SU-DHL-6 (cell line): ENCODE measurements around the gene CA12.

Source experiments
- H2AFZ ChIP-seq: fragments of 200-600 bp; sonication (generic); 2 replicates; pipeline ENCODE4 v1.6.1; 2014; ENCODE audit warnings: low read depth, mild to moderate bottlenecking, moderate library complexity, mixed read lengths, antibody characterized with exemption, low read length; ENCODE audit not compliant: severe bottlenecking
- H3F3A ChIP-seq: fragments of 200-600 bp; shearing (Covaris generic); 2 replicates; pipeline ENCODE4 v1.6.0; 2016; ENCODE audit warnings: antibody characterized with exemption, mild to moderate bottlenecking; ENCODE audit not compliant: insufficient read depth
- H3K27ac ChIP-seq: fragments of 200-600 bp; sonication (generic); 2 replicates; pipeline ENCODE4 v1.5.1; 2016; ENCODE audit warnings: low read depth, mild to moderate bottlenecking, low read length, moderate library complexity, mixed read lengths
- H3K27me3 ChIP-seq: fragments of 200-600 bp; sonication (generic), shearing (Covaris generic); 2 replicates; pipeline ENCODE4 v1.6.0; 2014; ENCODE audit warnings: mild to moderate bottlenecking, low read length
- H3K36me3 ChIP-seq: fragments of 200-600 bp; sonication (generic); 2 replicates; pipeline ENCODE4 v1.6.1; 2014; ENCODE audit warnings: mild to moderate bottlenecking, low read length, mixed read lengths
- H3K4me2 ChIP-seq: fragments of 300-600, 200-600 bp; shearing (Covaris generic), sonication (generic); 2 replicates; pipeline ENCODE4 v1.6.0; 2014; ENCODE audit warnings: low read length, low read depth, mild to moderate bottlenecking; ENCODE audit not compliant: poor library complexity, severe bottlenecking
- H3K4me3 ChIP-seq: fragments of 200-600 bp; sonication (generic); 2 replicates; pipeline ENCODE4 v1.5.1; 2014; ENCODE audit warnings: antibody characterized with exemption, low read length, mild to moderate bottlenecking, mixed read lengths; ENCODE audit not compliant: insufficient read depth, poor library complexity, severe bottlenecking
- H3K79me2 ChIP-seq: fragments of 200-600 bp; sonication (generic); 2 replicates; pipeline ENCODE4 v1.6.1; 2014; ENCODE audit warnings: mild to moderate bottlenecking, low read length, moderate library complexity; ENCODE audit not compliant: insufficient read depth
- H3K9ac ChIP-seq: fragments of 200-600 bp; sonication (generic); 2 replicates; pipeline ENCODE4 v1.7.0; 2014; ENCODE audit warnings: mild to moderate bottlenecking, low read length
- H3K9me2 ChIP-seq: fragments of 200-600 bp; sonication (generic); replicated peaks from 2 replicates; pipeline ENCODE4 v1.6.1; 2014; ENCODE audit warnings: low read length; ENCODE audit not compliant: insufficient read depth
- H3K9me3 ChIP-seq: fragments of 200-600 bp; sonication (generic); 2 replicates; pipeline ENCODE4 v1.6.1; 2014; ENCODE audit warnings: low read length, mixed read lengths; ENCODE audit not compliant: insufficient read depth
- H4K20me1 ChIP-seq: fragments of 200-600 bp; sonication (generic); 2 replicates; pipeline ENCODE4 v1.6.1; 2014; ENCODE audit warnings: low read depth, mild to moderate bottlenecking, antibody characterized with exemption, low read length, moderate library complexity, mixed read lengths
- CTCF ChIP-seq: fragments of 200-600 bp; sonication (generic); IDR thresholded peaks from one replicate; pipeline ENCODE4 v1.5.1; 2017; ENCODE audit warnings: antibody characterized with exemption, mild to moderate bottlenecking, low read length, moderate library complexity; ENCODE audit not compliant: insufficient read depth, poor library complexity, severe bottlenecking
- EZH2phosphoT487 ChIP-seq: fragments of 200-600 bp; sonication (generic), shearing (Covaris generic); conservative IDR thresholded peaks from 2 replicates; pipeline ENCODE4 v1.6.1; 2018; ENCODE audit warnings: mild to moderate bottlenecking, antibody characterized with exemption, low read length, moderate library complexity, mixed read lengths

The CA12 gene

GRCh38 chr15:63274427-63274826, 107.2 kb downstream of the CA12 start:
- Histone ChIP-seq H4K20me1 (no peaks in the 10 kb centered on the region), H2AFZ (no peak overlapping the region), H3K79me2 (no peaks in the 10 kb centered on the region), H3F3A (peaks cover 28% of the 10 kb centered on the region), H3K4me3 (no peak overlapping the region), H3K9me3 (no peaks in the 10 kb centered on the region), H3K27me3 (no peaks in the 10 kb centered on the region), H3K9me2 (no peaks in the 10 kb centered on the region), H3K4me2 (no peak overlapping the region), H3K27ac (no peak overlapping the region), H3K9ac (no peak overlapping the region), H3K36me3 (no peaks in the 10 kb centered on the region)
- TF ChIP-seq CTCF (no peak), EZH2phosphoT487 (no peak)
